Aorta (tissue), 5 donors: ENCODE results near the gene ZNF891. TPM values are rescaled to one million over a fixed set of nuclear protein-coding genes. Genes with fewer than 3 reads are reported as not detected.

Experiments
- ATAC-seq: fragments of 200-7000 bp; cut with Tn5 transposase; one replicate; pipeline ENCODE4 v1.9.1; 2022; ENCODE audit warnings: moderate library complexity; ENCODE audit not compliant: low FRiP score
- DNase-seq, 2 donors: peaks; one replicate each; pipeline ENCODE4 v3.0.0-alpha.2; 2020
- H3K27ac ChIP-seq, 2 donors: one replicate each; pipeline ENCODE4 v1.5.1; 2013; ENCODE audit warnings: low read length in 2 of 2, mild to moderate bottlenecking in 2 of 2, moderate library complexity in 2 of 2, control low read depth in 1 of 2, inconsistent platforms in 1 of 2, low read depth in 1 of 2
- H3K27me3 ChIP-seq, 2 donors: one replicate each; pipeline ENCODE4 v1.6.1; 2013; ENCODE audit warnings: control low read depth in 1 of 2, low read length in 1 of 2, mild to moderate bottlenecking in 1 of 2, moderate library complexity in 1 of 2; ENCODE audit not compliant: insufficient read depth in 2 of 2, control insufficient read depth in 1 of 2
- H3K36me3 ChIP-seq, 2 donors: one replicate each; pipeline ENCODE4 v1.6.1; 2013; ENCODE audit warnings: control low read depth in 1 of 2, low read length in 1 of 2, mild to moderate bottlenecking in 1 of 2; ENCODE audit not compliant: insufficient read depth in 2 of 2, control insufficient read depth in 1 of 2
- H3K4me1 ChIP-seq, 2 donors: one replicate each; pipeline ENCODE4 v1.6.1; 2013; ENCODE audit warnings: low read length in 2 of 2, control low read depth in 1 of 2, mild to moderate bottlenecking in 1 of 2, moderate library complexity in 1 of 2; ENCODE audit not compliant: insufficient read depth in 2 of 2, control insufficient read depth in 1 of 2
- H3K4me3 ChIP-seq, 2 donors: one replicate each; pipeline ENCODE4 v1.5.1; 2013; ENCODE audit warnings: low read length in 2 of 2, control low read depth in 1 of 2, mild to moderate bottlenecking in 1 of 2
- H3K9me3 ChIP-seq: one replicate; pipeline ENCODE4 v1.6.1; 2013; ENCODE audit warnings: mild to moderate bottlenecking, low read length; ENCODE audit not compliant: control insufficient read depth
- WGBS, 2 donors: extraction: QIAGEN DNeasy Blood & Tissue Kit; methylation state at CpG; one replicate each; pipeline ENCODE4 v1.1.7; 2013; 5-methylcytosine and 5-hydroxymethylcytosine counted together
- intact Hi-C, 2 donors: fragments of 100-400 bp; cut with DNase I; formaldehyde crosslinking; loops; one replicate each; pipeline versions ENCODE4 v1.14.2 to v1.15.0; 2022
- polyA plus RNA-seq, 2 donors: library from polyadenylated mRNA; stranded (reverse); fragments of 200-250 nt; gene quantifications; one replicate each; pipeline ENCODE4 v1.2.3, GENCODE V29; 2013
- total RNA-seq, 2 donors: library from RNA; stranded (reverse); fragmentation: NEBNext Ultra II Directional; extraction: Animal tissue kit (Norgen Biotek cat#: 25700); gene quantifications; one replicate each; pipeline ENCODE4 v1.2.1, GENCODE V29; 2021
- donor health status: healthy with polysubstance abuse.
- donor health status: Bipolar disorder and iron deficiency.
- donor health status: DM: no; HTN: no; CAD: no.
- donor health status: DM: no; HTN: no; CAD: no.
- donor health status: DM: yes; HTN: yes; CAD: no.

The ZNF891 gene
- total and polyA plus RNA-seq, 4 donors, result 0.50 to 4.9 (median 2.3) TPM

DNA sequence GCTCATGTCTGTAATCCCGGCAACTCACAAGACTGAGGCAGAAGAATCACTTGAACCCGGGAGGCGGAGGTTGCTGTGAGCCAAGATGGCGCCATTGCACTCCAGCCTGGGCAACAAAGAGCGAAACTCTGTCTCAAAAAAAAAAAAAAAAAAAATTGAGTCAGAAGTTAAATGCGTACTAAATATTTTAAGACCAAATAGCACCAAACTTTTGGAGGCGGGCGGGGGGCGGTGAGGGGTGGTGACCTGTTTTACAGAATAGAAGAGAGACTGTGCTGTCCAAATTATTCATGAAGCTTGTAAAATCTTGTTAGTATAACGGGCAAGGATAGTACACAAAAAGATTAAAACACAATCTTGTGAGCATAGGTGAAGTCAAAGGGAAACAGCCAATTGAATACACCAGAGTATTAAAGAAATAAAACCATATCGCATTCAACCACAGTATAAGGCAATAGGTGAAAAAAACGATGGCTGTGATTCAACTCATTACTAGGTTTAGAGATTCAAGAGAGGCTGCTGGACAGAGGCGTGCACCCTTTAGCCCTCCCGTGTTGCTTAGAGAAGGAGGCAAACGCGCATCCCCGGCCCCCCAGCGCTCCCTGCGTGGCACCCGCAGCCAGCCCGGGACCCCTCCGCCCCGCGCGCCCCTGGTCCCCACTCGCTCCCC, 571 bp downstream of the ZNF891 start:
- Histone ChIP-seq H3K27ac (peak overlapping the region; percentile 47 to 80), H3K4me3 (peak overlapping the region; percentile 46 to 83), H3K4me1 (peaks cover 0 to 2% of the 10 kb centered on the region in 2 donors), H3K27me3 (no peaks in the 10 kb centered on the region), H3K36me3 (peaks cover 0 to 9% of the 10 kb centered on the region in 2 donors), H3K9me3 (peaks cover 16% of the 10 kb centered on the region)
- DNase-seq (no peak), ATAC-seq (peak; percentile 33)
- 18 to 24% methylated on average over 20 to 26 of the region's 26 CpGs for WGBS, 2 donors
- intact Hi-C loops, result loop anchor here in 1 of 2 donors (1.0 to 2.0 kb wide), 2 partner anchors 49 to 93 kb away; partner anchors contain the start of genes ZNF140 and ZNF84

DNA sequence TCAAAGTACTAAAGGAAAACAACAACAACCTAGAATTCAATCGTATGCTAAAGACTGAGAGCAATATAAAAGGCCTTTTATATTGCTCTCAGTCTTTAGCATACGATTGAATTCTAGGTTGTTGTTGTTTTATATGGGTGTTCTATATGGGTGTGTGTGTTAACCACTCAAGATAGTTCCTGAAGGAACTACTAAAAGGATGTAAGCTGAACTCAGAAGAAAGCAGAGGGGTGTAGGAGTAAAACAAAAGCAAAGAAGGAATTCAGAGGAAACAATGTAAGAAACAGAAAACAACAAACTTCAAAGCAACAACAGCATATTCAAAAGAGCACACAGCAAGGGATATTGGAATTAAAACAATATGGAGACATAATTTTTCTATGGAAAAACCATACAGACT, 5.4 kb downstream of the ZNF891 start:
- H3K36me3 ChIP-seq, result peaks cover 10 to 19% of the 10 kb centered on the region in 2 donors

DNA sequence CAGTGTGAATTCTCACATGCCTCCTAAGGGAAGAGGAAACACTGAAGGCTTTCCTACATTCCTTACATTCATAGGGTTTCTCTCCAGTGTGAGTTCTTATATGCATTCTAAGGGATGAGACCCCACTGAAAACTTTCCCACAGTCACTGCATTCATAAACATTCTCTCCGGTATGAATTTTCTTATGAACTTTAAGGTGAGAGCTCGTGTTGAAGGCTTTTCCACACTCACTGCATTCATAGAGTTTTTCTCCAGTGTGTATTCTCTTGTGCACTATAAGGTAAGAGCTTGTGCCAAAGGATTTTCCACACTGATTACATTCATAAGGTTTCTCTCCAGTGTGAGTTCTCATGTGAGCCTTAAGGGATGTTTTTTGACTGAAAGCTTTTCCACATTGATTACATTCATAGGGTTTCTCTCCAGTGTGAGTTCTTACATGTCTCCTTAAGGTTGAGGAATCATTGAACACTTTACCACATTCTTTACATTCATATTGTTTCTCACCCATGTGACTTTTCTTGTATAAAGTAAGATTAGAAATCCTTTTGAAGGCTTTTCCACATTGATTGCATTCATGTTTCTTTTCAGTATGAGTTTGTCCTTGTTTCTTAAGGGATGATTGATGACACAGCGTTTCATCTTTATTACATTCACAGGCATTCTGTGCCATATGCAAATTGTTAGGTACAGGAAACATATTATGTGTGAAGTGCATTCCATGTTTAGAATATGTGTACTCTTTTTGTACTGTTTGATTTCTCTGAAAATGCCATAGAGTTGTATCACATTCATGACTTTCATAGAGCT, 9.5 kb downstream of the ZNF891 start:
- ATAC-seq (no peak), DNase-seq (no peak)
- H3K27me3 ChIP-seq, result no peaks in the 10 kb centered on the region
- WGBS, 2 donors, result 96 to 98% methylated on average over 3 of the region's 3 CpGs
- intact Hi-C loops, result no loop called here
- H3K27ac ChIP-seq, result no peak overlapping the region
- H3K4me1 ChIP-seq, result no peaks in the 10 kb centered on the region
- H3K36me3 ChIP-seq, result peaks cover 16 to 22% of the 10 kb centered on the region in 2 donors
- no peak overlapping the region for H3K4me3 ChIP-seq
- H3K9me3 ChIP-seq, result peaks cover 25% of the 10 kb centered on the region

More for the DNA sequence above, 5.4 kb downstream of the ZNF891 start:
- 97 to 100% methylated on average over 2 of the region's 2 CpGs for WGBS, 2 donors
- ATAC-seq (no peak), DNase-seq (no peak)
- intact Hi-C loops, result no loop called here
- no peak overlapping the region for H3K4me3 ChIP-seq
- H3K27me3 ChIP-seq, result no peaks in the 10 kb centered on the region
- H3K9me3 ChIP-seq, result peaks cover 23% of the 10 kb centered on the region
- H3K4me1 ChIP-seq, result no peaks in the 10 kb centered on the region
- H3K27ac ChIP-seq, result no peak overlapping the region

DNA sequence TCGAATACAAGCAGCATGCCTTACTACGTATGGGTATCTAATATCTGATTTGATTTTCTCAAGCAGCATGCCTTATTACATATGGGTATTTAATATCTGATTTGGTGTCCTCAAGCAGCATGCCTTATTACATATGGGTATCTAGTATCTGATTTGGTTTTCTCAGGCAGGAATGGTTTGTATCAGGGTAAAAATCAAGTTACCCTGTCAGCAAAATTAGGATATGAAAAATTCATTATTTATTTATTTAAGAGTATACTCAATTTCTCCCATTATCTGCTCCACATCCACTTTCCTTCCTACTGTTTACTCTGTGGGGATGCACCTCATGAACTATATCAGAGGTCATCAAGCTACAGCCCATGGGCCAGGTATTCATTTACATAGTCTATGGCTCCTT, 21.9 kb downstream of the ZNF891 start:
- intact Hi-C loops, result no loop called here
- Histone ChIP-seq H3K9me3 (peaks cover 17% of the 10 kb centered on the region), H3K4me1 (no peaks in the 10 kb centered on the region), H3K27ac (no peak overlapping the region), H3K36me3 (peaks cover 9 to 21% of the 10 kb centered on the region in 2 donors), H3K4me3 (no peak overlapping the region), H3K27me3 (no peaks in the 10 kb centered on the region)
- whole genome bisulfite sequencing, 2 donors, result 97 to 100% methylated on average over 2 of the region's 2 CpGs
- DNase-seq (no peak), ATAC-seq (no peak)

DNA sequence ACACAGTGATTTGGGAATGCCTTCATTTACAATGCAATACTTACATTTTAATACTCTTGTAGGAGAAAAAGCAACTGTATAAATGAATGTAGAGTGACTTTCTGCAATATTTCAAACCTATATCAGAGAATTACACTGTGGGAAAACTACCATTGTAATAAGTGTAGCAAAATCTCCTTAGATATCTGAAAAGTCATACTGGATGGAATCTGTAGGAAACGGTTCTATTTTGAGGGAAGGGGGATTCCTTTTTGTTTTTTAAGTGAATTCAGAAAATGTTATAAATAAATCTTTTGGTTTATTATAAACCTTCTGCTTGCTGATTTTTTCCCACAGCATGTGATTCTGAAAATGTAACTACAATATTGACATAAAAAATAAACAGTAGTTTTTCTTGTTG, 23.0 kb downstream of the ZNF891 start:
- no peak for ATAC-seq
- peaks cover 10 to 21% of the 10 kb centered on the region in 2 donors for H3K36me3 ChIP-seq
- no peak for DNase-seq
- 93 to 98% methylated on average over 1 of the region's 1 CpG for whole genome bisulfite sequencing, 2 donors
- H3K9me3 ChIP-seq, result peaks cover 20% of the 10 kb centered on the region
- H3K4me3 ChIP-seq, result no peak overlapping the region
- no peak overlapping the region for H3K27ac ChIP-seq
- H3K27me3 ChIP-seq, result no peaks in the 10 kb centered on the region
- intact Hi-C loops, result no loop called here
- no peaks in the 10 kb centered on the region for H3K4me1 ChIP-seq

DNA sequence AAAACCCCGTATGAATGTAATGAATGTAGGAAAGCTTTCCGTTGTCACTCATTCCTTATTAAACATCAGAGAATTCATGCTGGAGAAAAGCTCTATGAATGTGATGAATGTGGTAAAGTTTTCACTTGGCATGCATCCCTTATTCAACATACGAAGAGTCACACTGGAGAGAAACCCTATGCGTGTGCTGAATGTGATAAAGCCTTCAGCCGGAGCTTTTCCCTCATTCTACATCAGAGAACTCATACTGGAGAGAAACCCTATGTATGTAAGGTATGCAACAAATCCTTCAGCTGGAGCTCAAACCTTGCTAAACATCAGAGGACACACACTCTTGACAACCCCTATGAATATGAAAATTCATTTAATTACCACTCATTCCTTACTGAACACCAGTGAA, 23.8 kb downstream of the ZNF891 start:
- peaks cover 10 to 25% of the 10 kb centered on the region in 2 donors for H3K36me3 ChIP-seq
- no peak overlapping the region for H3K27ac ChIP-seq
- intact Hi-C loops, result no loop called here
- H3K9me3 ChIP-seq, result peaks cover 21% of the 10 kb centered on the region
- no peaks in the 10 kb centered on the region for H3K27me3 ChIP-seq
- H3K4me1 ChIP-seq, result no peaks in the 10 kb centered on the region
- peak overlapping the region in 1 of 2 donors; percentile 32 for H3K4me3 ChIP-seq
- WGBS, 2 donors, result 95 to 99% methylated on average over 5 of the region's 5 CpGs
- DNase-seq, result no peak
- ATAC-seq, result no peak

DNA sequence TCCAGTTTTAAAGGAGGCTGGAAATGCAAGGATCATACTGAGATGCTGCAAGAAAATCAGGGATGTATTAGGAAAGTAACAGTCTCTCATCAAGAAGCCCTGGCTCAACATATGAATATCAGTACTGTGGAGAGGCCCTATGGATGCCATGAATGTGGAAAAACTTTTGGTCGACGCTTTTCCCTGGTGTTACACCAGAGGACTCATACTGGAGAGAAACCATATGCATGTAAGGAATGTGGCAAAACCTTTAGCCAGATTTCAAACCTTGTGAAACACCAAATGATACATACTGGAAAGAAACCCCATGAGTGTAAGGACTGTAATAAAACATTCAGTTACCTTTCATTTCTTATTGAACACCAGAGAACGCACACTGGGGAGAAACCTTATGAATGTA, 24.5 kb downstream of the ZNF891 start:
- 99% methylated on average over 3 of the region's 3 CpGs for WGBS, 2 donors
- peaks cover 21% of the 10 kb centered on the region for H3K9me3 ChIP-seq
- peaks cover 11 to 25% of the 10 kb centered on the region in 2 donors for H3K36me3 ChIP-seq
- no peaks in the 10 kb centered on the region for H3K27me3 ChIP-seq
- DNase-seq (no peak), ATAC-seq (no peak)
- intact Hi-C loops, result no loop called here
- no peak overlapping the region for H3K4me3 ChIP-seq
- H3K4me1 ChIP-seq, result no peaks in the 10 kb centered on the region
- no peak overlapping the region for H3K27ac ChIP-seq

DNA sequence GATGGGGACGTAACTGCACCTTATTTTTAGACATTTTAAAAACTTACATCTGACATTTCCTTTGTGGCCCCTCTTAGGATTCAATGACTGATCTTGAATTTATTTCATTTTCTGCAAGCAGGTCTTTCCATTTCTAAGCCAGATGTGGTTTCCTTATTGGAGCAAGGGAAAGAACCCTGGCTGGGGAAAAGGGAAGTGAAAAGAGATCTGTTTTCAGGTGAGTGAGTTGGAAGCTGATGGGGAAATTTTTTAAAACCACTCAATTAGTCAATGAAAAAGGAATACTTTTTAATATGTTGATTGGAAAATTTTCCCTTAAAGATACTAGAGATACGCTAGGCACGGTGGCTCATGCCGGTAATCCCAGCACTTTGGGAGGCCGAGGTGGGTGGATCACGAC, 46.7 kb downstream of the ZNF891 start:
- Histone ChIP-seq H3K27ac (no peak overlapping the region), H3K9me3 (peaks cover 17% of the 10 kb centered on the region), H3K4me1 (no peaks in the 10 kb centered on the region), H3K36me3 (peaks cover 7 to 15% of the 10 kb centered on the region in 2 donors), H3K27me3 (no peaks in the 10 kb centered on the region), H3K4me3 (no peak overlapping the region)
- intact Hi-C loops, result no loop called here
- ATAC-seq, result no peak
- no peak for DNase-seq
- 98 to 99% methylated on average over 6 of the region's 6 CpGs for WGBS, 2 donors
